ENCODE measurements around the gene GRK4.
"Not testable (repeated sequence)": the region's sequence is repeated elsewhere in the genome, so short reads cannot be mapped to it uniquely, and the experiment has no call there.

GRK4 gene

GRCh38 chr4:3051141-3051897 lies 87.9 kb downstream of the GRK4 start:
- DNase-seq, H3K4me3 Mint-ChIP-seq: not testable (repeated sequence)

GRCh38 chr4:3054169-3054759 lies 90.9 kb downstream of the GRK4 start:
- no peak overlapping the region for H3K27ac Mint-ChIP-seq
- H3K4me1 Mint-ChIP-seq (ENCODE audit: low read depth), result no peaks in the 10 kb centered on the region
- no peaks in the 10 kb centered on the region for H3K27me3 Mint-ChIP-seq
- peaks cover 19% of the 10 kb centered on the region for H3K9me3 Mint-ChIP-seq
- peaks cover 8% of the 10 kb centered on the region for H3K36me3 Mint-ChIP-seq (ENCODE audit: low read depth)
- no peak overlapping the region for H3K4me3 Mint-ChIP-seq
- no peak for DNase-seq

More at GRCh38 chr4:3051141-3051897, 87.9 kb downstream of the GRK4 start:
- not testable (repeated sequence) for H3K27me3 Mint-ChIP-seq; H3K27ac Mint-ChIP-seq; H3K36me3 Mint-ChIP-seq (ENCODE audit: low read depth)
- Mint-ChIP-seq H3K4me1 (ENCODE audit: low read depth) (peaks cover 16% of the 10 kb centered on the region), H3K9me3 (peaks cover 13% of the 10 kb centered on the region)

GRCh38 chr4:3059943-3060342 lies 96.6 kb downstream of the GRK4 start:
- peaks cover 4% of the 10 kb centered on the region for H3K36me3 Mint-ChIP-seq (ENCODE audit: low read depth)

GRCh38 chr4:3060946-3061345 lies 97.6 kb downstream of the GRK4 start:
- Mint-ChIP-seq H3K9me3 (peaks cover 9% of the 10 kb centered on the region), H3K27ac (no peak overlapping the region), H3K36me3 (ENCODE audit: low read depth) (peaks cover 4% of the 10 kb centered on the region), H3K27me3 (no peaks in the 10 kb centered on the region), H3K4me3 (no peak overlapping the region), H3K4me1 (ENCODE audit: low read depth) (no peaks in the 10 kb centered on the region)
- DNase-seq, result no peak

More at GRCh38 chr4:3059943-3060342, 96.6 kb downstream of the GRK4 start:
- Mint-ChIP-seq H3K9me3 (peaks cover 16% of the 10 kb centered on the region), H3K4me1 (ENCODE audit: low read depth) (no peaks in the 10 kb centered on the region), H3K4me3 (no peak overlapping the region), H3K27ac (no peak overlapping the region), H3K27me3 (no peaks in the 10 kb centered on the region)
- no peak for DNase-seq

- Mint-ChIP-seq H3K27ac (no peak overlapping the region), H3K4me3 (no peak overlapping the region)
Observed at GRCh38 chr4:3062471-3062870, 99.1 kb downstream of the GRK4 start.

GRCh38 chr4:3065551-3065950 lies 102.2 kb downstream of the GRK4 start:
- H3K27me3 Mint-ChIP-seq, result no peaks in the 10 kb centered on the region
- no peaks in the 10 kb centered on the region for H3K36me3 Mint-ChIP-seq (ENCODE audit: low read depth)
- no peak for DNase-seq
- H3K4me1 Mint-ChIP-seq (ENCODE audit: low read depth), result no peaks in the 10 kb centered on the region
- H3K4me3 Mint-ChIP-seq, result no peak overlapping the region
- no peak overlapping the region for H3K27ac Mint-ChIP-seq
- H3K9me3 Mint-ChIP-seq, result no peaks in the 10 kb centered on the region

More at GRCh38 chr4:3062471-3062870, 99.1 kb downstream of the GRK4 start:
- H3K27me3 Mint-ChIP-seq, result no peaks in the 10 kb centered on the region
- no peaks in the 10 kb centered on the region for H3K36me3 Mint-ChIP-seq (ENCODE audit: low read depth)
- H3K9me3 Mint-ChIP-seq, result no peaks in the 10 kb centered on the region
- no peak for DNase-seq
- H3K4me1 Mint-ChIP-seq (ENCODE audit: low read depth), result no peaks in the 10 kb centered on the region

- DNase-seq, result no peak
- Mint-ChIP-seq H3K4me1 (ENCODE audit: low read depth) (no peaks in the 10 kb centered on the region), H3K9me3 (no peaks in the 10 kb centered on the region), H3K36me3 (ENCODE audit: low read depth) (no peaks in the 10 kb centered on the region), H3K27ac (no peak overlapping the region), H3K27me3 (no peaks in the 10 kb centered on the region), H3K4me3 (no peak overlapping the region)
Observed at GRCh38 chr4:3066836-3067400, 103.5 kb downstream of the GRK4 start.

- H3K27me3 Mint-ChIP-seq, result no peaks in the 10 kb centered on the region
- H3K27ac Mint-ChIP-seq, result no peak overlapping the region
- H3K4me1 Mint-ChIP-seq (ENCODE audit: low read depth), result no peaks in the 10 kb centered on the region
- no peak overlapping the region for H3K4me3 Mint-ChIP-seq
- DNase-seq, result no peak
- no peaks in the 10 kb centered on the region for H3K36me3 Mint-ChIP-seq (ENCODE audit: low read depth)
- H3K9me3 Mint-ChIP-seq, result no peaks in the 10 kb centered on the region
Observed at GRCh38 chr4:3067473-3068001, 104.2 kb downstream of the GRK4 start.

GRCh38 chr4:3069661-3070199 lies 106.4 kb downstream of the GRK4 start:
- H3K4me3 Mint-ChIP-seq, result no peak overlapping the region
- DNase-seq, result no peak
- no peaks in the 10 kb centered on the region for H3K36me3 Mint-ChIP-seq (ENCODE audit: low read depth)
- H3K9me3 Mint-ChIP-seq, result no peaks in the 10 kb centered on the region
- no peak overlapping the region for H3K27ac Mint-ChIP-seq
- H3K27me3 Mint-ChIP-seq, result no peaks in the 10 kb centered on the region
- H3K4me1 Mint-ChIP-seq (ENCODE audit: low read depth), result no peaks in the 10 kb centered on the region

- H3K27ac Mint-ChIP-seq, result no peak overlapping the region
- no peaks in the 10 kb centered on the region for H3K9me3 Mint-ChIP-seq
- H3K4me1 Mint-ChIP-seq (ENCODE audit: low read depth), result peaks cover 6% of the 10 kb centered on the region
- no peaks in the 10 kb centered on the region for H3K27me3 Mint-ChIP-seq
- no peak overlapping the region for H3K4me3 Mint-ChIP-seq
- peaks cover 7% of the 10 kb centered on the region for H3K36me3 Mint-ChIP-seq (ENCODE audit: low read depth)
- no peak for DNase-seq
Observed at GRCh38 chr4:3070709-3071500, 107.5 kb downstream of the GRK4 start.

GRCh38 chr4:3071811-3072210 lies 108.4 kb downstream of the GRK4 start:
- no peak overlapping the region for H3K4me3 Mint-ChIP-seq
- peaks cover 14% of the 10 kb centered on the region for H3K4me1 Mint-ChIP-seq (ENCODE audit: low read depth)
- no peaks in the 10 kb centered on the region for H3K9me3 Mint-ChIP-seq
- peaks cover 9% of the 10 kb centered on the region for H3K36me3 Mint-ChIP-seq (ENCODE audit: low read depth)
- DNase-seq, result no peak
- no peaks in the 10 kb centered on the region for H3K27me3 Mint-ChIP-seq
- H3K27ac Mint-ChIP-seq, result no peak overlapping the region

GRCh38 chr4:3073158-3074077 lies 110.0 kb downstream of the GRK4 start:
- H3K27ac Mint-ChIP-seq, result no peak overlapping the region
- no peaks in the 10 kb centered on the region for H3K9me3 Mint-ChIP-seq

GRCh38 chr4:3074078-3074845 lies 110.9 kb downstream of the GRK4 start, which contains the start of the genes HTT and HTT-AS:
Gene HTT, plus strand, starts transcription at chr4:3074681. Its CDS starts 145 bp downstream, at chr4:3074826.
Gene HTT-AS, minus strand, starts transcription at chr4:3074538.
- peaks cover 26% of the 10 kb centered on the region for H3K4me1 Mint-ChIP-seq (ENCODE audit: low read depth)

More at GRCh38 chr4:3073158-3074077, 110.0 kb downstream of the GRK4 start:
- Mint-ChIP-seq H3K4me3 (peak overlapping the region; percentile 43), H3K36me3 (ENCODE audit: low read depth) (peaks cover 13% of the 10 kb centered on the region), H3K27me3 (no peaks in the 10 kb centered on the region), H3K4me1 (ENCODE audit: low read depth) (peaks cover 22% of the 10 kb centered on the region)
- no peak for DNase-seq

More at GRCh38 chr4:3074078-3074845, 110.9 kb downstream of the GRK4 start, which contains the start of the genes HTT and HTT-AS:
- H3K27me3 Mint-ChIP-seq, result no peaks in the 10 kb centered on the region
- peak within 1 kb of the TSS; percentile 93 for H3K27ac Mint-ChIP-seq
- peaks cover 15% of the 10 kb centered on the region for H3K36me3 Mint-ChIP-seq (ENCODE audit: low read depth)
- no peaks in the 10 kb centered on the region for H3K9me3 Mint-ChIP-seq
- peak; percentile 96 for DNase-seq
- H3K4me3 Mint-ChIP-seq, result peak within 1 kb of the TSS; percentile 90
